Stimulated activated CD8-positive, alpha-beta memory T cell treated with anti-CD3 and anti-CD28 coated beads, Interleukin-12 subunit alpha, Interleukin-12 subunit beta, amount 100 ng/mL, for 24 hours (primary cell): ENCODE results near the gene BTAF1.

ENCODE experiments used
- DNase-seq: peaks from one replicate; pipeline ENCODE4 v3.0.0-alpha.2; 2020; ENCODE audit errors: extremely low read depth

The BTAF1 gene

GRCh38 chr10:91908337-91909116 is 15.0 kb upstream of the BTAF1 start:
- no peak for DNase-seq

GRCh38 chr10:91909117-91909677 is 14.4 kb upstream of the BTAF1 start, which contains the start of gene FGFBP3:
Gene FGFBP3 (minus strand): TSS chr10:91909486. CDS start chr10:91908969, 517 bp downstream.
- no peak for DNase-seq

GRCh38 chr10:91910467-91910866 is 13.1 kb upstream of the BTAF1 start:
- DNase-seq = no peak

- DNase-seq = no peak
Measured at GRCh38 chr10:91919651-91920050, 3.9 kb upstream of the BTAF1 start.

- no peak for DNase-seq
Measured at GRCh38 chr10:91924212-91925021, 847 bp downstream of the BTAF1 start.

GRCh38 chr10:91925022-91925320 is 1.4 kb downstream of the BTAF1 start:
- DNase-seq = no peak

- no peak for DNase-seq
Measured at GRCh38 chr10:91930939-91931338, 7.4 kb downstream of the BTAF1 start.

- DNase-seq = no peak
Measured at GRCh38 chr10:91931526-91932190, 8.1 kb downstream of the BTAF1 start.

GRCh38 chr10:91932737-91933136 is 9.2 kb downstream of the BTAF1 start:
- DNase-seq = no peak

- no peak for DNase-seq
Measured at GRCh38 chr10:91935886-91936285, 12.3 kb downstream of the BTAF1 start.

- no peak for DNase-seq
Measured at GRCh38 chr10:91939653-91940052, 16.1 kb downstream of the BTAF1 start.

GRCh38 chr10:91941426-91941825 is 17.9 kb downstream of the BTAF1 start:
- DNase-seq = no peak

GRCh38 chr10:91944880-91945630 is 21.5 kb downstream of the BTAF1 start:
- no peak for DNase-seq

GRCh38 chr10:91953600-91954160 is 30.1 kb downstream of the BTAF1 start:
- no peak for DNase-seq

GRCh38 chr10:91955114-91955513 is 31.5 kb downstream of the BTAF1 start:
- DNase-seq = no peak

GRCh38 chr10:91957091-91957490 is 33.5 kb downstream of the BTAF1 start:
- DNase-seq = no peak

GRCh38 chr10:91969297-91969696 is 45.7 kb downstream of the BTAF1 start:
- DNase-seq = no peak

GRCh38 chr10:91974960-91975359 is 51.4 kb downstream of the BTAF1 start:
- no peak for DNase-seq

GRCh38 chr10:91975438-91975837 is 51.9 kb downstream of the BTAF1 start:
- DNase-seq = no peak

GRCh38 chr10:91976317-91977051 is 52.9 kb downstream of the BTAF1 start:
- no peak for DNase-seq

GRCh38 chr10:91977491-91977890 is 53.9 kb downstream of the BTAF1 start:
- DNase-seq = no peak
